Heart right ventricle (tissue), 16 donors: ENCODE measurements around the gene ARMC9. TPM values are rescaled to one million over a fixed set of nuclear protein-coding genes. Genes with fewer than 3 reads are reported as not detected.
"Not testable (repeated sequence)": the region's sequence is repeated elsewhere in the genome, so short reads cannot be mapped to it uniquely, and the experiment has no call there.

Experiments used
- ATAC-seq, 8 donors: fragments of 200-7000 bp; cut with Tn5 transposase; one replicate each; pipeline ENCODE4 v1.9.1; 2020; ENCODE audit warnings: mild to moderate bottlenecking in 8 of 8, moderate library complexity in 8 of 8, moderate number of reproducible peaks in 1 of 8
- DNase-seq, 2 donors: peaks; one replicate each; pipeline ENCODE4 v3.0.0-alpha.2; 2020
- H3K27ac ChIP-seq, 10 donors: fragments of 200-600 bp; sonication (generic) in 2 of 10; one replicate each; pipeline versions ENCODE4 v1.5.0 to v1.8.0; 2020 to 2022; ENCODE audit warnings: mild to moderate bottlenecking in 3 of 10
- H3K27me3 ChIP-seq, 7 donors: fragments of 200-600 bp; one replicate each; pipeline ENCODE4 v1.8.0; 2021 to 2022; ENCODE audit warnings: mild to moderate bottlenecking in 2 of 7
- H3K36me3 ChIP-seq, 9 donors: fragments of 200-600 bp; sonication (generic) in 1 of 9; one replicate each; pipeline versions ENCODE4 v1.5.0 to v1.8.0; 2020 to 2022; ENCODE audit warnings: mild to moderate bottlenecking in 2 of 9
- H3K4me1 ChIP-seq, 9 donors: fragments of 200-600 bp; sonication (generic) in 1 of 9; one replicate each; pipeline versions ENCODE4 v1.5.0 to v1.8.0; 2020 to 2022; ENCODE audit warnings: mild to moderate bottlenecking in 4 of 9
- H3K4me3 ChIP-seq, 10 donors: fragments of 200-600 bp; sonication (generic) in 2 of 10; one replicate each; pipeline versions ENCODE4 v1.5.0 to v1.8.0; 2020 to 2022; ENCODE audit warnings: mild to moderate bottlenecking in 7 of 10, moderate library complexity in 2 of 10
- H3K9me3 ChIP-seq, 11 donors: fragments of 200-600 bp in 10 of 11; sonication (generic) in 2 of 11; one replicate each; pipeline versions ENCODE4 v1.5.0 to v1.8.0; 2013 to 2022; ENCODE audit warnings: mild to moderate bottlenecking in 2 of 11, control low read depth in 1 of 11, moderate library complexity in 1 of 11
- WGBS, 2 donors: extraction: QIAGEN DNeasy Blood & Tissue Kit; methylation state at CpG; one replicate each; pipeline ENCODE4 v1.1.7; 2013; ENCODE audit warnings: inconsistent platforms in 1 of 2; 5-methylcytosine and 5-hydroxymethylcytosine counted together
- intact Hi-C, 10 donors: fragments of 100-400 bp; cut with DNase I; formaldehyde crosslinking; loops; one replicate each; pipeline versions ENCODE4 v1.11.1 to v1.14.2; 2022
- polyA plus RNA-seq, 2 donors: library from polyadenylated mRNA; stranded (reverse); fragments of 200-250 nt; gene quantifications; one replicate each; pipeline ENCODE4 v1.2.3, GENCODE V29; 2013
- total RNA-seq, 10 donors: library from RNA; stranded (reverse); fragmentation: NEBNext Ultra II Directional in 3 of 10; extraction: Animal tissue kit (Norgen Biotek cat#: 25700) in 3 of 10; gene quantifications; one replicate each; pipeline versions ENCODE4 v1.2.1 to v1.2.4, GENCODE V29; 2021 to 2023
- TF ChIP-seq, protein P1 (sequence below), 9 donors: fragments of 200-600 bp; sonication (generic) in 2 of 9; IDR thresholded peaks; one replicate each; pipeline versions ENCODE4 v1.5.0 to v1.8.0; 2021 to 2022; ENCODE audit warnings: antibody characterized with exemption in 9 of 9, mild to moderate bottlenecking in 5 of 9, moderate library complexity in 1 of 9
- donor health status: Arrhythmogenic right ventricular cardiomyopathy.
- donor health status: ischemic (EF 13 %, LVEDD 7.1; RV severe dilation, severe dysfunction).
- donor health status: healthy with polysubstance abuse.
- donor health status: DM: no; HTN: yes; CAD: no.
- donor health status: DM: no; HTN: no; CAD: no.
- donor health status: ischemic (EF 25% LVEDD 6.9; RV normal size, moderate dysfunction).
- donor health status: ischemic (EF 25% LVEDD 5.7; RV mildly dilated, moderate dysfunction).
- donor health status: healthy.
- donor health status: DM: yes; HTN: yes; CAD: no.
- donor health status: Ischemic cardiomyopathy.
- donor health status: ischemic (EF 35%, LVEDD 5.7; RV mildly dilated, moderate dysfunction).
- donor health status: nonischemic (EF 11% LVEDD 7.7; RV severe dilation, severe dysfunction).
- donor health status: DM: yes; HTN: yes; CAD: no.
- donor health status: PGD.
- donor health status: ischemic (EF 29% LVEDD 5.4; RV normal size, mild dysfunction).
- donor health status: nonischemic (EF 23%, LVEDD 6.1; RV moderate dilation, normal function).

ARMC9 gene
- total and polyA plus RNA-seq, 12 donors, result 1.6 to 6.8 (median 2.3) TPM

- TF ChIP-seq, protein P1, sequence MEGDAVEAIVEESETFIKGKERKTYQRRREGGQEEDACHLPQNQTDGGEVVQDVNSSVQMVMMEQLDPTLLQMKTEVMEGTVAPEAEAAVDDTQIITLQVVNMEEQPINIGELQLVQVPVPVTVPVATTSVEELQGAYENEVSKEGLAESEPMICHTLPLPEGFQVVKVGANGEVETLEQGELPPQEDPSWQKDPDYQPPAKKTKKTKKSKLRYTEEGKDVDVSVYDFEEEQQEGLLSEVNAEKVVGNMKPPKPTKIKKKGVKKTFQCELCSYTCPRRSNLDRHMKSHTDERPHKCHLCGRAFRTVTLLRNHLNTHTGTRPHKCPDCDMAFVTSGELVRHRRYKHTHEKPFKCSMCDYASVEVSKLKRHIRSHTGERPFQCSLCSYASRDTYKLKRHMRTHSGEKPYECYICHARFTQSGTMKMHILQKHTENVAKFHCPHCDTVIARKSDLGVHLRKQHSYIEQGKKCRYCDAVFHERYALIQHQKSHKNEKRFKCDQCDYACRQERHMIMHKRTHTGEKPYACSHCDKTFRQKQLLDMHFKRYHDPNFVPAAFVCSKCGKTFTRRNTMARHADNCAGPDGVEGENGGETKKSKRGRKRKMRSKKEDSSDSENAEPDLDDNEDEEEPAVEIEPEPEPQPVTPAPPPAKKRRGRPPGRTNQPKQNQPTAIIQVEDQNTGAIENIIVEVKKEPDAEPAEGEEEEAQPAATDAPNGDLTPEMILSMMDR (IDR thresholded peaks at IDR 0.05), result peak; percentile 5 to 69 (median 61)
- H3K4me3 ChIP-seq, H3K27ac ChIP-seq, ATAC-seq, DNase-seq, H3K36me3 ChIP-seq, H3K27me3 ChIP-seq: not testable (repeated sequence)
- 25 to 33% methylated on average over 15 to 16 of the region's 16 CpGs for WGBS, 2 donors
- H3K4me1 ChIP-seq, result peaks cover 0 to 19% (median 6%) of the 10 kb centered on the region in 9 donors
- intact Hi-C loops, result loop anchor here in 3 of 10 donors (2.0 to 10.0 kb wide), 3 partner anchors 108 to 111 kb away; no protein-coding TSS in a partner anchor
- H3K9me3 ChIP-seq, result peaks cover 0 to 11% (median 4%) of the 10 kb centered on the region in 11 donors
These were observed 207.4 kb downstream of the ARMC9 start for GRCh38 chr2:231405601-231406367.

GRCh38 chr2:231407686-231408085, 209.3 kb downstream of the ARMC9 start:
- intact Hi-C loops, result loop anchor here in 2 of 10 donors (5.0 to 10.0 kb wide), 2 partner anchors 110 to 113 kb away; no protein-coding TSS in a partner anchor
- not testable (repeated sequence) for DNase-seq, ATAC-seq, H3K36me3 ChIP-seq, H3K27ac ChIP-seq, H3K4me3 ChIP-seq
- Histone ChIP-seq H3K27me3 (peaks cover 0 to 24% (median 0%) of the 10 kb centered on the region in 7 donors), H3K9me3 (peaks cover 0 to 14% (median 4%) of the 10 kb centered on the region in 11 donors), H3K4me1 (peaks cover 0 to 30% (median 12%) of the 10 kb centered on the region in 9 donors)
- WGBS, 2 donors, result 73 to 79% methylated on average over 5 of the region's 5 CpGs

- 84 to 87% methylated on average over 9 of the region's 9 CpGs for WGBS, 2 donors
- ATAC-seq, result not testable (repeated sequence)
- intact Hi-C loops, result loop anchor here in 2 of 10 donors (5.0 to 10.0 kb wide), 2 partner anchors 111 to 114 kb away; no protein-coding TSS in a partner anchor
These were observed 209.9 kb downstream of the ARMC9 start for GRCh38 chr2:231408304-231408703.

GRCh38 chr2:231409776-231410175, 211.3 kb downstream of the ARMC9 start:
- no peaks in the 10 kb centered on the region for H3K36me3 ChIP-seq
- no peak overlapping the region for H3K27ac ChIP-seq
- intact Hi-C loops, result loop anchor here (2.0 to 10.0 kb wide), 8 partner anchors 112 to 307 kb away; no protein-coding TSS in a partner anchor
- DNase-seq (no peak), ATAC-seq (no peak)
- WGBS, 2 donors, result 92 to 95% methylated on average over 5 of the region's 5 CpGs
- H3K27me3 ChIP-seq, result peaks cover 0 to 43% (median 10%) of the 10 kb centered on the region in 7 donors
- TF ChIP-seq, protein P1 (IDR thresholded peaks at IDR 0.05), result no peak
- no peak overlapping the region for H3K4me3 ChIP-seq
- peaks cover 0 to 14% (median 4%) of the 10 kb centered on the region in 11 donors for H3K9me3 ChIP-seq
- H3K4me1 ChIP-seq, result peaks cover 0 to 27% (median 14%) of the 10 kb centered on the region in 9 donors

More at GRCh38 chr2:231408304-231408703, 209.9 kb downstream of the ARMC9 start:
- H3K4me3 ChIP-seq, DNase-seq, H3K27ac ChIP-seq, H3K36me3 ChIP-seq: not testable (repeated sequence)
- Histone ChIP-seq H3K9me3 (peaks cover 0 to 14% (median 4%) of the 10 kb centered on the region in 11 donors), H3K4me1 (peaks cover 0 to 29% (median 14%) of the 10 kb centered on the region in 9 donors), H3K27me3 (peaks cover 0 to 30% (median 0%) of the 10 kb centered on the region in 7 donors)

GRCh38 chr2:231410293-231411004, 212.0 kb downstream of the ARMC9 start:
- ATAC-seq, result no peak
- TF ChIP-seq, protein P1 (IDR thresholded peaks at IDR 0.05), result peak in 3 of 9 donors; percentile 12 to 25 (median 25)
- intact Hi-C loops, result loop anchor here (2.0 to 10.0 kb wide), 7 partner anchors 113 to 308 kb away; no protein-coding TSS in a partner anchor
- H3K4me3 ChIP-seq, result no peak overlapping the region
- 77 to 79% methylated on average over 6 of the region's 6 CpGs for WGBS, 2 donors
- no peak for DNase-seq
- H3K9me3 ChIP-seq, result peaks cover 0 to 14% (median 4%) of the 10 kb centered on the region in 11 donors
- no peaks in the 10 kb centered on the region for H3K36me3 ChIP-seq
- peaks cover 0 to 26% (median 14%) of the 10 kb centered on the region in 9 donors for H3K4me1 ChIP-seq
- no peak overlapping the region for H3K27ac ChIP-seq
- H3K27me3 ChIP-seq, result peaks cover 0 to 43% (median 14%) of the 10 kb centered on the region in 7 donors
